Brain microvascular endothelial cell (primary cell): ENCODE results near the gene SPOCK2.

Source experiments
- DNase-seq: peaks from one replicate; pipeline ENCODE4 v3.0.0-alpha.2; 2020
- H3K27ac ChIP-seq: fragments of 250-450 bp; sonication (Bioruptor Pico); 2 replicates; pipeline ENCODE4 v1.5.1; 2020; ENCODE audit warnings: mild to moderate bottlenecking, moderate library complexity
- H3K27me3 ChIP-seq: fragments of 250-450 bp; sonication (Bioruptor Pico); replicated peaks from 2 replicates; pipeline ENCODE4 v1.5.1; 2020; ENCODE audit warnings: mild to moderate bottlenecking
- H3K36me3 ChIP-seq: fragments of 250-450 bp; sonication (Bioruptor Pico); replicated peaks from 2 replicates; pipeline ENCODE4 v1.5.1; 2020; ENCODE audit warnings: mild to moderate bottlenecking
- H3K4me3 ChIP-seq: 2 replicates; pipeline ENCODE4 v1.5.1; 2011; ENCODE audit warnings: low read depth, mild to moderate bottlenecking, control low read depth, low read length, moderate library complexity
- CTCF ChIP-seq: IDR thresholded peaks from 2 replicates; pipeline ENCODE4 v1.5.1; 2011; ENCODE audit warnings: low read depth, mild to moderate bottlenecking, moderate library complexity, low read length, control low read depth, inconsistent platforms; ENCODE audit errors: missing control alignments
- in situ Hi-C: cut with HindIII; loops from 2 replicates; pipeline ENCODE4 v1.10.0; 2017; ENCODE audit warnings: low sequenced_read_pairs, low pct_ligation_motif_present

SPOCK2 gene

DNA sequence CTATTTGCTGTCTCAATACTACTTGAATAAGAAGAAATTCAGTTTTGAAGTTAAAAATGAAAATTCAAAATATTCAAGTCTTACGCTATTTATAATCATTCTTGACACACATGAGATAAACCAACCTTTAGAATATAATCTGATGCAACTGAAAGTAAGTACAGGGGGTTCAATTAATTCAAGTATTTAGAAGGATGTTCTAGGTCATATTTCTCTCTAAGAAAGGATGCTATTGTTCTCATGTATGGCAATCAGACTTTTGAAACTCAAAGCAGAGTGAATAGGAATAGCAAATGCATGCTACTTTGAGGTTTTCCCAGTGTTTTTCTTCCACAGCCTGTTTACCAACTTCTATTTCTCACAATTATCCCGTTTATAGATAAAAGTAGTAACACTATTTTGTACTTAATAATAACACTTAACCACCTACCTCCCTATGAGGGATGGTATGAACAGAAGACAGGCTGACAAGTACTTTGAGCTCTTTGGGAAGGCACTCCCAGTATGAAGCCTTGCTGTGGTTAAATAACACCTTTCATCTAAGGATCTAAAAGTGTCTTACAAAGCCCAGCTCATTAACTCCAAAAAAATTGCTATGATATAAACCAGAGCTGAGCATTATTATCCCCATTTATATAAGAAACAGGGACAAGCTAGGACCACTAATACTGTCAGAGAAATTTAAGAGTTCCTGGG, 18.0 kb upstream of the SPOCK2 start:
- peaks cover 3% of the 10 kb centered on the region for H3K36me3 ChIP-seq
- no peak overlapping the region for H3K4me3 ChIP-seq
- no peak overlapping the region for H3K27ac ChIP-seq
- in situ Hi-C loops = no loop called here
- no peak for TF ChIP-seq CTCF
- no peak for DNase-seq
- no peaks in the 10 kb centered on the region for H3K27me3 ChIP-seq

GRCh38 chr10:72105710-72106109, 17.4 kb upstream of the SPOCK2 start:
- in situ Hi-C loops = no loop called here
- DNase-seq = no peak
- H3K27me3 ChIP-seq = no peaks in the 10 kb centered on the region

DNA sequence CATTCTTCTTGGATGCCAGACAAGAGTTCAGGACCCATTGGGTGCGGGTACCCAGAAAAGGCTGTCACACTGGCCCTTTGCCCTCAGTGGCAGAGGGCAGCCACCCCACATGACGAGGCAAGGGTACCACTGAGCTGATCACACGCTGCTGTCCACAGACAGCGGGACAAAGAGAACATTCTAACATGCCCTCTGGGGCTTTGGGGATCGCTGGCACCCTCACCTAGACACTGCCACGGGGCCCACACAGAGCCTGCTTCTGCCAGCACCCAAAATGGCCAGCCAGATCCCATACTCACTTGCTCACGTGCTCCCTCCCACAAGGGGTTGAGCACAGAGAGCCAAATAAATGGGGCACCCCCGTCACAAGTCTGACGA, 16.7 kb upstream of the SPOCK2 start:
- in situ Hi-C loops = no loop called here
- TF ChIP-seq CTCF = no peak
- DNase-seq = no peak

More at GRCh38 chr10:72105710-72106109, 17.4 kb upstream of the SPOCK2 start:
- TF ChIP-seq CTCF = no peak
- Histone ChIP-seq H3K27ac (no peak overlapping the region), H3K36me3 (peaks cover 3% of the 10 kb centered on the region), H3K4me3 (no peak overlapping the region)

GRCh38 chr10:72104472-72105097, 16.2 kb upstream of the SPOCK2 start:
- no peak for DNase-seq
- in situ Hi-C loops = no loop called here
- H3K27ac ChIP-seq = no peak overlapping the region

More for the DNA sequence above, 16.7 kb upstream of the SPOCK2 start:
- Histone ChIP-seq H3K36me3 (peaks cover 3% of the 10 kb centered on the region), H3K27ac (no peak overlapping the region), H3K27me3 (no peaks in the 10 kb centered on the region), H3K4me3 (no peak overlapping the region)

GRCh38 chr10:72099600-72099921, 11.2 kb upstream of the SPOCK2 start:
- in situ Hi-C loops = no loop called here
- no peak for DNase-seq
- Histone ChIP-seq H3K4me3 (no peak overlapping the region), H3K27ac (no peak overlapping the region), H3K27me3 (no peaks in the 10 kb centered on the region), H3K36me3 (peaks cover 3% of the 10 kb centered on the region)
- TF ChIP-seq CTCF = no peak

More at GRCh38 chr10:72104472-72105097, 16.2 kb upstream of the SPOCK2 start:
- peaks cover 3% of the 10 kb centered on the region for H3K36me3 ChIP-seq
- no peak overlapping the region for H3K4me3 ChIP-seq
- no peak for TF ChIP-seq CTCF
- H3K27me3 ChIP-seq = no peaks in the 10 kb centered on the region
